Measurements from ENCODE around the gene ARHGDIG.
"Not testable (repeated sequence)": the region's sequence is repeated elsewhere in the genome, so short reads cannot be mapped to it uniquely, and the experiment has no call there.

ARHGDIG gene

DNA sequence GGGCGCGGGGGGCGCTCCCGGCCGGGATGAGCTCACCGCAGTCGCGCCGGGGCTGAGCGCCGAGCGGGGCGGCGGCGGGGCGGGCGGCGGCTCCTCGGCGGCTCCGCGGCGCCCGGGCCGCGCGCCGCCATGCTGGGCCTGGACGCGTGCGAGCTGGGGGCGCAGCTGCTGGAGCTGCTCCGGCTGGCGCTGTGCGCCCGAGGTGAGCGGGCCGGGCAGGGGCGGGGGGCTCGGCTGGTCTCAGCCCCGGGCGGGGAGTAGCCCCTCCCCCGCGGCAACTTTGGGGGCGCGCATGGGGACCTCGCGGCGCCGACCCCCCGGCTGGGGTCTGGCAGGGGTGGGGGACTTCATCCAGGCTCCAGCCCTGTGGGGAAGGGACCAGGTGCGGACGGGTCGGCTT, at the start of gene ARHGDIG:
ARHGDIG (plus strand) TSS at position 40 of the 400 bp plus-strand sequence; CDS start at position 130, 90 bp downstream.
- no peak for DNase-seq

DNA sequence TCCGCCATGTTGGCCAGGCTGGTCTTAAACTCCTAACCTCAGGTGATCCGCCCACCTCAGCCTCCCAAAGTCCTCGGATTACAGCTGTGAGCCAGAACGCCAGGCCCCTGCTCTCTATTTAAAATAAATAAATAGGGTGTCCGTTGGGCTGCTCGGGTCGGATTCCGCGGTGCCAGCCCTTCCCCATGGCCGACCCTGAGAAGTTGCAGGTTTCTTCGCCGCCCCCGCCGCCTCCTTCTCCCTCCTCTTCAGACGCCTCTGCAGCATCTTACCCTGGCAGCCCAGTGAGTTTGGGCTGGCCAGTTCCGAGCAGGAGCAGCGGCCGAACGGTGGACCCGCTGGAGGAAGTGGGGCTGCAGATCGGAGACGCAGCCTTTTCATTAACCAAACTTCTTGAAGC, 49.4 kb upstream of the ARHGDIG start:
- DNase-seq = no peak

DNA sequence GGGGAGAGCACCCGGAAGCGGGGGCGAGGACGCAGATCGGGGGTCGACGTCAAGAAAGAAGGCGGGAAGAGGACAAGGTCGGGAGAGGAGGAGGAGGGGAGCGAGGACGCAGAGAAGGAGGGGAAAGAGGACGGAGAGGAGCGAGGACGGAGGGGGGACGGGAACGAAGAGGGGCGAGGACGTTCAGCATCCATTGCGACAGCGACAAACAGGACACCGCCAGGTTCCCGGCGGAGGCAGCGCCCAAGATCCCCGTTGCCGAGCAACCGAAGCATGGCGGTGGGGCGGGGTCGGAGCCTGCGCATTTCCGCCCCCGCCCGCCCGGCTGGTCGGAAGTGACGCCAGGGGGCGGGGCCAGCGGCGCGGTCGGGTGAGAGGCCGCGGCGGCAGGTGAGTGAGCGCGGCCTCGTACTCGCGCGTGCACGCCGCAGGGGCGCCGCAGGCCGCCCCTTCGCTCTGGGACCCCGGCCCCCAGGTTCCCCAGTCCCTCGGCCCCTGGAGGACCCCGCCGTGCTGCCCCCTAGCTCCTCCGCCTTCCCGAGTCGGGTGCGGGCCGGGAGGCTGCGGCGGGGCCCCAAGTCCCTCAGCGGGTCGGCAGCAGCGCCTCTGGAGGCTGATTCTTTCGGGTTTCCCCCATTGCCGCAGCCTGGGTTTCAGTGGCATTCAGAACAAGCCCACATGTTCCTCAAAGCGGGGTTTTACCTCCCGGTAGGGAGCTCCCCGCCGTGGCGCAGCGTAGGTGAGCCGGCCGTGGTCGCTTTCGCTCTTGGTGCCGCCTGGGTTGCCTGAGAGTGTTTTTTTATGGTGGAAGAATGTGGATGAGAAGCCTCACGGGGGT, 45.7 kb upstream of the ARHGDIG start, which contains the start of gene FAM234A:
FAM234A (plus strand) TSS at position 354 of the 838 bp plus-strand sequence. CDS start 19,593 bp downstream, outside the sequence.
- DNase-seq = peak; percentile 86

DNA sequence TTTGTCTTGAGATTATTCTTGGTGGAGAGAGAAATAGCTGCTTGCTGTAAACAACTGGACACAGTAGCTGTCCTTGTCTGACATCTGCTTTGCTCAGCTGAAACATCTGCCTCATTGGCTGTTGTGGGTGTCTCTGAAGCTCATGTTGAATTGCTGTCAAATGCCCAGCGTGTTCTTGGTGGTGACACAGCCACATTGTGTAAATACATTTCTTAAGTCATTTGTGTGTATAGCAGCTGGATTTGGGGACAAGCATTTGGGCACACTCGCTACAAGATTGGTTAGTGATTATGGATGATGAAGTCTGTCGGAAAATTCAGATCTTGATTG, 40.5 kb upstream of the ARHGDIG start:
- DNase-seq = no peak

DNA sequence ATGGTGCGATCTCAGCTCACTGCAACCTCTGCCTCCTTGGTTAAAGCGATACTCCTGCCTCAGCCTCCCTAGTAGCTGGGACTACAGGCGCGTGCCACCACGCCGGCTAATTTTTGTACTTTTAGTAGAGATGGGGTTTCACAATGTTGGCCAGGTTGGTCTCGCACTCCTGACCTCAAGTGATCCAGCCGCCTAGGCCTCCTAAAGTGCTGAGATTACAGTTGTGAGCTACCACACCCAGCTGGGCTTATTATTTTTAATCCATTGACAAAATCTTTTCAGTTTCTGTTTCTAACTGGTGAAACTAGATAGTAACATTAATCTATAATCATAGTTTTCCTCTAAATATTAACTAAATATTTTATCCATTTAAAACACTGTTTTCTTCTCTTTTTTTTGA, 39.8 kb upstream of the ARHGDIG start:
- no peak for DNase-seq

DNA sequence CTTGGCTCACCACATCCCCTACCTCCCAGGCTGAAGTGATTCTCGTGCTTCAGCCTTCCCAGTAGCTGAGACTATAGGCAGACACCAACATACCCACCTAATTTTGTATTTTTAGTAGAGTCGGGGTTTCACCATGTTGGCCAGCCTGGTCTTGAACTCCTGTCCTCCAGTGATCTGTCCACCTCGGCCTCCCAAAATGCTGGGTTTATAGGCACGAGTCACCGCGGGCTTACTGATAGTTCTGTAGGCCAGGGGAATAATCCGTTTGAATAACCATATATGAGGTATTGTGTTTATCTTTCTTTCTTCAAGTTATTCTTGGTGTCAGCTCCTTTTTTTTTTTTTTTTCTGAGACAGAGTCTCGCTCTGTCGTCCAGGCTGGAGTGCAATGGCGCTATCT, 38.1 kb upstream of the ARHGDIG start:
- DNase-seq = no peak

DNA sequence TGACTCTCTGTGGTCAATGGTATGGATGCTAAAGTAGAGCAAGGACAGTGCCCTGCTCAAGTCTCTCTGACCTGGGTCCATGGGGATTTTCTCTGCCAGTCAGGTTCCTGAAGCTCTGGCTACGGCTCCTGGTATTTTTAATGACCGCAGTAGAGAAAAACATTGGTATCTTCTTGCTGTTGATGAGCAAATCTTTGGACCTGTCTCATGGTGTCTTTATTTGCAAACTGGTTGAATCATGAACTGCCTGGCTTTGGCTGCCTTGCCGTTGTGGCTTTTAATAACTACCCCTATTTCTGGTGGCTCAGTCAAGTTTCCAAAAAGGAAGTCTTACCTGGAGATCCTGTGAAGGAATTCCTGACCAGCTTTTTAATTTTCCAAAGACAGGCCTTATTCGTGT, 37.0 kb upstream of the ARHGDIG start:
- DNase-seq = no peak

DNA sequence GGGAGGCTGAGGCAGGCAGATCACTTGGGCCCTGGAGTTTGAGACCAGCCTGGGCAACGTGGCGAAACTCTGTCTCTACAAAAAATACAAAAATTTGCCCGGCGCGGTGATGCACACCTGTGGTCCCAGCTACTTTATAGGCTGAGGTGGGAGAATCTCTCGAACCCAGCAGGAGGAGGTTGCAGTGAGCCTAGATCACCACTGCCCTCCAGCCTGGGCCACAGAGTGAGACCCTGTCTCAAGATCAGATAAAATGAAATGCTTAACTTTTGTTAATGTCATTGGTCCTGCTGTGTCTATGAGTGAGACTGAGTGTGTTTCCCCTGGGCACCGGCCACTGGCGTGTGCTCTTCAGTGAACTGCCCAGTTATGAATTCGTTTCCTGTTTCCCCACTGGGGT, 35.3 kb upstream of the ARHGDIG start:
- DNase-seq = no peak

DNA sequence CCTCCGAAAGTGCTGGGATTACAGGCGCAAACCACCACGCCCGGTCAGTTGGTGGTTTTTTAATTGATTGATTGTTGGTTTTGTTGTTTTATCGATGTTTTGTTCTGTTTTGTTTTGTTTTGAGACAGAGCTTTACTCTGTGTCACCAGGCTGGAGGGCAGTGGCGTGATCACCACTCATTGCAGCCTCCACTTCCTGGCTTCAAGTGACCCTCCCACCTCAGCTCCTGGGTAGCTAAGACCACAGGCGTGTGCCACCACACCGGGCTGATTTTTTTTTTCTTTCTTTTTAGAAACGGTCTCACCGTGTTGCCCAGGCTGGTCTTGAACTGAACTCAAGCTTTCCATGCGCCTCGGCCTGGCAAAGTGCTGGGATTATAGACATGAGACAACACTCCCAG, 33.4 kb upstream of the ARHGDIG start:
- no peak for DNase-seq

DNA sequence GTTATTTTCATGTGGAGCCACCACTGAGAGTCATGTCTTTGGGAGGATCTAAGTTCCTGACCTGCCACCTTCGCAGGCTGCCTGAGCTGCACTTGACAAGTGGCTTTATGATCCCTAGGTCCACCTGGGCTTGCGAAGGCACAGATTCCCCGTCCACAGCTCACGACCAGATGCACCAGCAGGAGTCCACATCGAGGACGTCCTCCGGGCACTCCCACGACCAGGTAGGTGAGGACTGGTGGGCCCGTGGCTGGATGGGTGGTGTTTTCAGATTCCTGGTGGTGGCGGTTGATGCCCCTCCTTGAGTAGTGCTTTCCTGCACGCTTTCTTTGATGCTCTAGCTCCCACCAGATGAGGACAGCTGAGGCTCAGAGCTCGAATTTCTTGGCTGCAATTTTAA, 31.0 kb upstream of the ARHGDIG start:
- no peak for DNase-seq

DNA sequence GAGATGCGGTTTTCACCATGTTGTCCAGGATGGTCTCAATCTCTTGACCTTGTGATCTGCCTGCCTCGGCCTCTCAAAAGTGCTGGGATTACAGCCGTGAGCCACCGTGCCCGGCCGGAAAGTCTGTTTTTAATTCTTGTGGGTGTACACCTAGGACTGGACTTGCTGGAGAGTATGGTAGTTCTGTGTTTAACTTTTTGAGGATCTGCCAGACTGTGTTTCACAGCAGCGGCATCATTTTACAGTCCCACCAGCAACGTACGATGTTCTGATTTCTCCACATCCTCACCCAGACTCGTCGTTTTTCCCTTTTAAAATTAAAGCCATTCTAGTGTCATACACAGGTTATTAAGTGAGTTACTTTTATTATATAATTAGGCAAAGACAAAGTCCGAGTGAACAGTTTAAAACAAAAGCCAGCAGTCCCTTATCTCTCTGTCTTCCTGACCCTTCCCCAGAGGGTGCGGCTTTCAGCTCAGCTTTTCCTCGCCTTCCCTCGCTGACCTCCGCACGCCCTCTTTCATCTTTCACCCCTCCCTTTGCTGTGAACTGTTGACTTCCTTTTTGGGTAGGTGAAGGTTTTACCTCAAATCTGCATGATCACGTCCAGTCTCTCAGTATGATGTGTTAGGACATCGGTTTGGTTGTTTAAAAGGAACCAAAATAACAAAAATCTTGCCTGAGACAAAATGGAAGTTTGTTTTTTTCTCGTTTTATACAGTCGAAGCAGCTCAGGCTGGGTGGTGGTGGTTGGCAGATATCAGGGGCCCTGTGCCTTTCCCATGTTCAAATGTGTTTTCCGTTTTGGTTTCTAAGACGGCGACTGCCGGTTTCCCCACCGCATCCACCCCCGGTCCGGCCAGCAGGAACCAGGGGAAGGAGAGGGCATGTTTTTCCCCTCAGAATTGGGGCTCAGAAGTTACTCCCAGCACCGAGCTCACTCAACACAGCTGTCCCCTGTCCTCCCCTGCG, 27.7 kb upstream of the ARHGDIG start:
- DNase-seq = peak; percentile 63

DNA sequence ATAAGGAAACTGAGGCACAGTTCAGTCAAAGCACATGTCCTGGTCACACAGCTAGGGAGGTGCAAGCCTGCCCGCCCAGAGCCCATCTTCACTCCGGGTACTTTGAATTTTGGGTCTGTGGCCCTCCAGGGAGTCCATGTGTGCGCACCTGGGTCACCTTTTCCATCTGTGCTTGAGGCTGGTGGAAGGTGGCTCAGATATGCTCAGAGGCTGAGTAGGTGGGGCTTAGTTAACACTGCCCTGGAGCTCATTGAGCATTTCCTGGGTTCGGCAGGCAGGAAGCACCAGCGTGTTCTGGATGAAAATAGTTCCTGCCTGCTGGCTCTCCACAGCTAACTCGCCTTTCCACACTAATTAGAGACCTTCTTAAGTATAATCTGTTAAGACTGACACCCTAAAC, 26.6 kb upstream of the ARHGDIG start:
- no peak for DNase-seq

DNA sequence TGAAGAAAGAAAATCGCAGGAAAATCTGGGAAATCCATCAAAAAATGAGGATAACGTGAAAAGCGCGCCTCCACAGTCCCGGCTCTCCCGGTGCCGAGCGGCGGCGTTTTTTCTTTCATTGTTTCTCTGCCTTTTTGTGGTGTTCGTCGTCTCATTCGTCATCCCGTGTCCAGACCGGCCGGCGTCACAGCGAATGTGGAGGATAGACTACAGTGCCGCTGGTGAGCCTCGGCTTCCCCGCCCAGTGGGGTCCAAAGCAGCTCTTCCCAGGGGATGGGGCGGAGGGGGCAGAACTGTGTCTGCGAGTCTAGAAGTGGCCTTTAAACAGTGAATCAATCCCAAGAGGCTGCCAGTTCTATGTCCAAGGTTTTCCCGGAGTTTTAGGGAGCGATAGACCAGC, 25.9 kb upstream of the ARHGDIG start:
- DNase-seq = no peak

DNA sequence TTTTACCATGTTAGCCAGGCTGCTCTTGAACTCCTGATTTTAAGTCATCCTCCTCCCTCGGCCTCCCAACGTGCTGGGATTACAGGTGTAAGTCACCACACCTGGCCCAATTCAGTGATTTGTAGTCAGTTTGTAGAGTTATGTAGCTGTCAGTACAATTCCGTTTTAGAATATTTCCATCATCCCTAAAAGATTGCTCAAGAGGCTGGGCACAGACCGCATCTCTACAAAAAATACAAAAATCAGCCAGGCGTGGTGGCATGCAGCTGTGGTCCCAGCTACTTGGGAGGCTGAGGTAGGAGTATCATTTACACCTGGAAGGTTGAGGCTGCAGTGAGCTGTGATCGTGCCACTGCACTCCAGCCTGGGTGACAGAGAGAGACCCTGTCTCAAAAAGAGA, 25.2 kb upstream of the ARHGDIG start:
- DNase-seq = no peak

DNA sequence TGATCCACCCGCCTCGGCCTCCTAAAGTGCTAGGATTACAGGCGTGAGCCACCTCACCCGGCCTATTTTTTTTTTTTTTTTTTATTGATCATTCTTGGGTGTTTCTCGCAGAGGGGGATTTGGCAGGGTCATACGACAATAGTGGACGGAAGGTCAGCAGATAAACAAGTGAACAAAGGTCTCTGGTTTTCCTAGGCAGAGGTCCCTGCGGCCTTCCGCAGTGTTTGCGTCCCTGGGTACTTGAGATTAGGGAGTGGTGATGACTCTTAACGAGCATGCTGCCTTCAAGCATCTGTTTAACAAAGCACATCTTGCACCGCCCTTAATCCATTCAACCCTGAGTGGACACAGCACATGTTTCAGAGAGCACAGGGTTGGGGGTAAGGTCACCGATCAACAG, 22.3 kb upstream of the ARHGDIG start:
- not testable (repeated sequence) for DNase-seq

DNA sequence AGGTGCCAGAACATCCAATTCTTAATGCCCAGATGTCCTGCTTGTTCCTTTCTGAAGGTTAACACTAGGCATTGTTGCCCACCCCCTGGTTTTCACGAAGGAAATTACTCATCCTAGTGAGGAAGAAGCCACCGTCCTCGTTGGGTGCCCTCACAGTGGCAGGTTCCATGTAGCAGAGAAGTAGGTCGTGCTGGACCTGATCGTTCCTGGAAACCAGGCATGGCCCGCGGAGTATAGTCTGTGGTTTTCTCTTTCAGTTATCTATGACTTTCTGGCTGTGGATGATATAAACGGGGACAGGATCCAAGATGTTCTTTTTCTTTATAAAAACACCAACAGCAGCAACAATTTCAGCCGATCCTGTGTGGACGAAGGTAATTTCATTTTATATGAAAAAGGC, 21.2 kb upstream of the ARHGDIG start:
- DNase-seq = no peak

DNA sequence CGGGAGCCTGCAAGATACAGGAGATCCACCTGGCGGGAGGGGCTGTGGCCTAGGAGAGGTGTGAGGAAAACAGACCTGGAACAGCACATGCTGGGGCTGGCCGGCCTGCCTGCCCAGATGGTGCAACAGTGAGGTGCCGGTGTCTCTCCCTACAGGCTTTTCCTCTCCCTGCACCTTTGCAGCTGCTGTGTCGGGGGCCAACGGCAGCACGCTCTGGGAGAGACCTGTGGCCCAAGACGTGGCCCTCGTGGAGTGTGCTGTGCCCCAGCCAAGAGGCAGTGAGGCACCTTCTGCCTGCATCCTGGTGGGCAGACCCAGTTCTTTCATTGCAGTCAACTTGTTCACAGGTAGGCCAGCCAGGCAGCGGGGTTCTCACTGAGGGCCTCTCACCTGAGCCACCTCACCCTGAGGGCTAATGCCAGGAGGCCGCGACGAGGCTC, 20.6 kb upstream of the ARHGDIG start:
- DNase-seq = no peak

DNA sequence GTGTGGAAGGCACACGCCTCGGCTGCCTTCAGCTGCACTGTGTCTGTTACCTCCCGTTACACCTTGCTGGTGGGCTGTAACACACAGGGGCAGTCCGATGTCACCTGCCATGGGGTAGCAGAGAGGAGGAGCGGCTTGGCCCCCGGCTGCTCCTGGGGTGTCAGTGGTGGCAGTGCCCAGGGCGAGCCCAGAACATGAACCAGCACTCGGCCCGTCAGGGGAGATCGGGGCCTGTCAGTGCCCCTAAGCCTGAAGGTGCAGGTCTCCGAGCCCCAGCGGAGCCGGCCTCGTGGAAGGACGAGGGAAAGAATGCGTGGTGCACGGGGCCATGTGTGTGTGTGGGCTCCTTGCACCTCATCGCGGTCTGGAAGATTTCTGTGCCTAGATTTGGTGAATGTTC, 20.1 kb upstream of the ARHGDIG start:
- no peak for DNase-seq

DNA sequence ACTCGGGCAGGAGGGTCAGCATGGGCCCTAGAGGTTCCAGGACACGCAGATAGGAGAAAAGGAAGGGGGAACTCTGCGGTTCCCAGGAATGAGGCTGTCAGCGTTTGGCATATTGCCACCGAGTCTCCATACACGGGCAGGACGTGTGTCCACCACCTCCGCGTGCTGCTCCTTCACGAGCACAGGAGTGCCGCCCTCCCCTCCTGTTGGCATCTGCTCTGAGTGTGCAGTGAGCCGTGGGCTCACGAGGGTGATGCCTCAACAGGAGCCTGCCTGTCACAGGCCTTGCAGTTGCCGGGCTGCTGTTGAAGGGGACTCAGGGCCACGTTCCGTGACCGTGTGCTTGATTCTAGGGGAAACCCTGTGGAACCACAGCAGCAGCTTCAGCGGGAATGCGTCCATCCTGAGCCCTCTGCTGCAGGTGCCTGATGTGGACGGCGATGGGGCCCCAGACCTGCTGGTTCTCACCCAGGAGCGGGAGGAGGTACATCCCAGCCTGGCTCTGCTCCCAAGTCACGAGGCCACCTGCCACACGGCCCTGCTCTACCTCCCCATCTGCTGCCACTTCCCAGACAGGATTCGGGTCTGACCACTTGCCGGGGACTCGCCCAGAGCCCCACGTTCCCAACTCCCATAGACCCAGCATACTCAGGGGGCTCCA, 19.2 kb upstream of the ARHGDIG start:
- DNase-seq = no peak

DNA sequence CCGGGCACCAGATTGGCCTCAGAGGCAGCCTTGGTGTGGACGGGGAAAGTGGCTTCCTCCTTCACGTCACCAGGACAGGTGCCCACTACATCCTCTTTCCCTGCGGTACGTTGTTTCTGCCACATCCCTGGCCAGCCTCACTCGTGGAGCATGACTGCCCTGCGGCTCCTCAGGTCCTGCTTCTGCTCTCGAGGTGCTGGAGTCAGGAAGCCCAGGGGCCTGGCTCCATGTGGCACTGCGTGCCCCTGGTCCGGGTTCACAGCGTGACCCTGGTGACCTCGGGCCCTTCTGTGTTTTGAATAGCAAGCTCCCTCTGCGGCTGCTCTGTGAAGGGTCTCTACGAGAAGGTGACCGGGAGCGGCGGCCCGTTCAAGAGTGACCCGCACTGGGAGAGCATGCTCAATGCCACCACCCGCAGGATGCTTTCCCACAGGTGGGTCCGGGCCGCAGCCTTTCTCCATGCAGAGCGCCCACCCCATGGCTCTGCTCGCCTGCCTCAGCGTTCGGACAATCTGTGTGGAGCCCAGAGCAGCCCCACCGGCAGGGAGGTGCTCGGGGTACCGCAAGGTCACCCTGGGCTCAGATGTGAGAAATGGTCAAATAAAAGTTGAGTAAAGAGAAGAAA, 18.2 kb upstream of the ARHGDIG start:
- no peak for DNase-seq

DNA sequence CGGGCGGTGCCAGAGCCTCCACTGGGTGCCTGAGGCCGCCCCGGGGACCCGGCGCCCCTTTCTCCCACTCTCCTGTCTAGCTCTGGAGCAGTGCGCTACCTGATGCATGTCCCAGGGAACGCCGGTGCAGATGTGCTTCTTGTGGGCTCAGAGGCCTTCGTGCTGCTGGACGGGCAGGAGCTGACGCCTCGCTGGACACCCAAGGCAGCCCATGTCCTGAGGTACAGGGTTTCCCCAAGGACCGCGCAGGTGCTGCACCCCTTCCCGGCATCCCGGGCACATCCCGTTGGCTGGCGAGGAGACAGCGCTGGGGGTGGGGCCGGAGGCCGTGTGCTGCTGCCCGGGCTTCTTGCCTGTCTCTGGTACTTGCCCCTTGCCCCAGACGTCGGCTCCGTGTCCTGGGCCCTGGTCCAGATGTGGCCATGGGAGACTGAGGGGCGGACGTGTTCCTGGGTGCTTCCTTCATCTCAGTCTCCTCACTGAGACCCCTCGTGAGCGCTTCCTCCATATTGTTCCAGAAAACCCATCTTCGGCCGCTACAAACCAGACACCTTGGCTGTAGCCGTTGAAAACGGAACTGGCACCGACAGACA, 17.1 kb upstream of the ARHGDIG start:
- no peak for DNase-seq

DNA sequence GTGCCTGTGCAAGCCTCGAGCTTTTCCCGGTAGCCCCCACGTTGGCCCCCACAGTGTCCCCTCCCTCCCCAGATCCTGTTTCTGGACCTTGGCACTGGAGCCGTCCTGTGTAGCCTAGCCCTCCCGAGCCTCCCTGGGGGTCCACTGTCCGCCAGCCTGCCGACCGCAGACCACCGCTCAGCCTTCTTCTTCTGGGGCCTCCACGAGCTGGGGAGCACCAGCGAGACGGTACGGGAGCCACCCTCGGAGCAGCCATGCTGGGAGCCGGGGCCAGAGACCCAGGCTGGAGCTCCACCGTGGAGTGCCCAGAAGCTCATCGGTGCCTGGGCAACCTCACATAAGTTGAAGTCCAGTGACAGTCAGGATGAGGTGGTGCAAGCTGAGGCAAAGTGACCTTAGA, 16.4 kb upstream of the ARHGDIG start:
- DNase-seq = no peak

All from GDM1 (cell line).